ENCODE measurements around the gene RITA1. TPM values are rescaled to one million over a fixed set of nuclear protein-coding genes. Genes with fewer than 3 reads are reported as not detected.

Gene RITA1
- total and polyA plus RNA-seq, 2 of the 4 experiments (the other 2 are of a cell fraction): 14.2 to 14.7 TPM

DNA sequence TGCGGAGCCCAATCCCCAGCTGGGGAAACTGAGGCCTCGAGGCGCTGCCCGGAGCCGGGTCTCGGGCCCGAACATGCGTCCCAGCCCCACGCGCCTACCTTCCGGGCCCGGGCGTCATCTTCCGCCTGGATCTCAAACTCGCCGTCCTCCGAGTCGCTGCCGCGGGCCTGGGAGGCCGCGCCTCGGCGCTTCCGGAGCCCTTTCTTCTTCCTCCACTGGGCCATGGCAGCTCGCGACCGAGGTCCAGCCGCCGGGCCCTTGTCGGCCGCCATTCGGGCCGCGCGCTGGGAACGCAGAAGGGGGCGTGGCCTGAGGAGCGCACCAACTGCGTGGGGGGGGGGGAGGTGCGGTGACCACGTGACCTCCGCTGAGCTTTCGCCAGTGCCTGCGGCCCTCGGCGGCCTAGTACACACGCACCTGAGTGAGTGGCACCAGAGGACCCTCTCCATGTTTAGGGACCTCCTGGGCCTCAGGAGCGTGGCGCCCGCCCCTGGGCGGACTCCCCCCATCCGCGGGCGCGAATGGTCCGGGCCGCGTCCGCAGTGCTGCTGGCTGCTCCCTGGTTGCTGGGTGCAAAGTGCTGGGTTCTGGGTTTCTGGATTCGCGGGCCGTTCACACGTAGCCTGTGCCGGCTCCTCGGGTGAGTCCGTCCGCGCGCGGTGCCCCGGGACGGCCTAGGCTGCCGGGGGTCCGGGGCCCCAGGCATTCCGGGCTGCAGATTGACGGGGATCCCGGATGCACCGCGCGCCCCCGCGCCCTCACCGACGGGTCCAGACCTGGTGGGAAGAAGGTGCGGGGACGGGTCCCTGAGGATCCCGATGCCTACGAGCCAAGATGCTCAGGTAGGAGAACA lies at the start of gene RITA1, which contains the start of gene DDX54 (continued):
- TF ChIP-seq, protein P1, sequence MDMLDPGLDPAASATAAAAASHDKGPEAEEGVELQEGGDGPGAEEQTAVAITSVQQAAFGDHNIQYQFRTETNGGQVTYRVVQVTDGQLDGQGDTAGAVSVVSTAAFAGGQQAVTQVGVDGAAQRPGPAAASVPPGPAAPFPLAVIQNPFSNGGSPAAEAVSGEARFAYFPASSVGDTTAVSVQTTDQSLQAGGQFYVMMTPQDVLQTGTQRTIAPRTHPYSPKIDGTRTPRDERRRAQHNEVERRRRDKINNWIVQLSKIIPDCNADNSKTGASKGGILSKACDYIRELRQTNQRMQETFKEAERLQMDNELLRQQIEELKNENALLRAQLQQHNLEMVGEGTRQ (IDR thresholded peaks at IDR 0.05; ENCODE audit: low read depth, low read length): peak; percentile 97
- TF ChIP-seq CEBPB (IDR thresholded peaks at IDR 0.05; ENCODE audit: low read depth, low read length): no peak
- TF ChIP-seq RAD21 (IDR thresholded peaks at IDR 0.05; ENCODE audit: low read length): no peak

All from IMR-90 (cell line).